H4 (cell line): ENCODE data around the gene NECAB3. TPM values are rescaled to one million over a fixed set of nuclear protein-coding genes. Genes with fewer than 3 reads are reported as not detected.

Experiments
- DNase-seq: peaks from one replicate; pipeline ENCODE4 v3.0.0-alpha.2; 2015; ENCODE audit warnings: low spot score
- total RNA-seq: library from RNA; depleted of rRNA; stranded (reverse); fragments of >200 nt; shearing (Covaris generic); gene quantifications from 2 replicates; pipeline ENCODE4 v1.2.3, GENCODE V29; 2014

NECAB3 gene
- total RNA-seq, 1 experiment from 2014 or later = 15.8 TPM

DNA sequence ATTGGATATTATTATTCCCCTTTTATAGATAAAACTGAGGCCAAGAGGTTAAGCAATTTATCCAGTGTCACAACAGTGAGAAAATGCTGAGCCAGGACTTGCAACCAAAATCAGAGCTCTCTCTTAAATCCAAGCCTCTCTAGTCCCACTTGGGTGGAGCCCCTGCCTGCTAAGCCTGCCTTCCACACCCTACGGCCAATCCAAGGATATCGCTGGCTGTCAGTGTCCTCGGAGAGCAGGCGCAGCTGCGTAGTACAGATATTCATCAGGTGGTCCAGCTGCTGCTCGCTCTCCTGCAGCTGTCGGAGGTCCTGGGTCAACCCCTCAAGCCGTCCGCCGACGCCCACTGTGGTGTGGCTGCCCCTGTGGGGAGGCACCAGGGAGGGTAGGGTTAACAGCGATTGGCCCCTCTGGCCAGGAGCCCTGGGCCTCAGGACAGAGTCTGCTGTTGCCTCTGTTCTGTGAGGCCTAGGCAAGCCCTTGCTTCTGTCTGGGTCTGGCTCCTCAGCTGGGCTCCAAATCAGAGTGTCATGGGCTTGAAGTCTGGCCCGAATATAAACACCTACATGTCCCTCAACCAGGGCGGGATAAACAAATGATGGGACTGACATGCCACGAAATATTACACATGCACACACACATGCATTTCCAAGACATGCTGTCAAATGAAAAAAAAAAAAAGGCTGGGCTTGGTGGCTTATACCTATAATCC, 3.9 kb upstream of the NECAB3 start:
- DNase-seq = no peak

- DNase-seq = no peak
Observed at GRCh38 chr20:33676652-33677645, 2.7 kb upstream of the NECAB3 start.

- no peak for DNase-seq
Observed at GRCh38 chr20:33676121-33676520, 1.9 kb upstream of the NECAB3 start.

DNA sequence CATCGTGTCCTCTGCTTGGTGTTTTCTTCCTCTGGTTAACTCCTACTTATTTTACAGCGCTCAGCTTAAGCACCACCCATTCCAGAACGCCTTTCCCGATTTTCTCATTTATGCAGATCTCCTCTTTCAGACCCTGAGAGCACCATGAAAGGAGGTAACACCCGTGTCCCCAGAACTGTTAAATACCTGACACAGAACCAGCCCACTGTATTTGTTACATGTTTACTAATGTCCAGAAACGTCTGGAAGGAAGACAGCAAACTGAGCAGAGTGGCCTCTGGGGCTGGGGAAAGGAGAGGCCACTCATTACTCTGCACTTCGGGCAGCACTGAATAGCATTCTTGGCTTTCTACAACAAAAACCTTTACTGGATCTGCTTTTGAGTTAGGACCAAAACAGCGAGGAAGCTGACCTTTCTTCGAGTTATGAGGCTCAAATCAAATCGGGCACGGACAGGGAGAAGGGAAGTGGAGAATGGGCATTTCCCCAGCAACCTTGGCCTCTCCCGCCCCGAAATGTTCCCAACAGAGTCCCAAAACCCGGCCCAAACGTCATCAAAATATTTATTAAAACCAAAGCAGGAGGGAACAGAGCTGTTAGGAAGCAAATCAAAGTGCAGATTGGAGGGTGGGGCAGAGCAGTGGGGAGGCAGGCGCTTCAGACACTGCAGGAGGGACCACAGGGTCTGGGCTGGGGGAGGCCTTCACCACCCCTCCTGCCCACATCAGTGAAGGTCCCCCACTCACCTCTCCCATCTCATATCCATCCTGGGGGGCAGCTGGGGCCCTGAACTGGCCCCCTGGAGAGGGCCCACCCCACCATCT, 1.1 kb upstream of the NECAB3 start:
- no peak for DNase-seq

DNA sequence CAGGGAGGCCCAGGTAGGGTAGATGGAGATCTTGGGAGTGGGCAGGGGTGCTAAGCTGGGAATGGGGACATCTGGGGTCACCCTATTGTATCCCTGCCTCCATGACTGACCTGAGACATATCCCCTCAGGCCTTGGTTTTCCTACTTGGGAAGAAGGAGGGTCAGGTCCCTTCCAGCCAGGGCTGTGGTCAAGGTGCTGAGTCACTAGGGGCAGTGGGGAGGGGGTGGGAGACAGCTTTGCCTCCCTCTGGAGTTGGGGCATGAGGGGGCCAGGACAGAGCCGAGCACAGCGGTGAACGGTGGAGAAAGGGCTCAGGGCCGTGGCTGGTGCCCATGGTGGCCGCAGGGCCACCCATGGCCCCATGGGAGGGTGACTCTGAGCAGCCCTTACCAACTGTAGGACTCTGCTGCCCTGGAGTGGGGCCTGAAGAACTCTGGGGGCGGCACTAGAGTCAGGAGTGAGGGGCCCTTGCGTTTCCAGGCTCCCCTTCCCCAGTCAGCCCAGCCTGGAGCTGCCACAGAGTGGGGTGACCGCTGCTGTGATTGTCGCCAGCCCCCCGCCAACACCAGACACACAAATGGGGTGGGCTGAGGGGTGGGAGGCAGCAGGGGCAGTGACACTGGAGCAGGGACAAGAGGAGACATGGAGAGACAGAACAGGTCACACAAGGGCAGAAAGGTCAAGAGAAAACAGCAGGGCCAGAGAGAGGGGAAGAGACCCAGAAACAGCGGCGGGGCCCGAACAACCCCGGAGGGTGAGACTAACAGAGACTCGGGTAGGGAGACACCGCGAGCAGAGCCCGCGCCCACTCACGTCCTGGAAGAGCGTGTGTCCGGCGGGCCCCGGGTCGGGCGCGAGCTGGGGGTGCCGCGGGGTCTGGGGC, 576 bp downstream of the NECAB3 start:
- DNase-seq = no peak

DNA sequence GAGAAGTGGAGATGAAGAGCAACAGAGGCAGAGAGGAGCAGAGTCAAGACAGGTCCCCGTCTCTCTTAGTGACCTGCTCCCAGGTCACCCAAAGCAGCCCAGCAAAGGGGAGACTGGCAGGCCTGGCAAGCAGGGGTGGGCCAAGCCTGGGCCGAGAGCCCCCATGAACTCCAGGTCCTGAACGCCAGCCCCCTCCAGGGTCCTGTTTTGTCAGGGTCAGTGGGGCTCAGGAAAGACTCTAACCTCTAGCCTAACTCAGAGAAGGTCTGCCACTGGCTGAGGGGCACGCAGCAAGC, 1.2 kb downstream of the NECAB3 start:
- no peak for DNase-seq

- DNase-seq = no peak
Observed at GRCh38 chr20:33672426-33673113, 1.7 kb downstream of the NECAB3 start.

GRCh38 chr20:33671573-33672288, 2.5 kb downstream of the NECAB3 start:
- DNase-seq = no peak

GRCh38 chr20:33670715-33671499, 3.3 kb downstream of the NECAB3 start:
- no peak for DNase-seq

- no peak for DNase-seq
Observed at GRCh38 chr20:33669873-33670640, 4.2 kb downstream of the NECAB3 start.

GRCh38 chr20:33669224-33669623, 5.0 kb downstream of the NECAB3 start:
- DNase-seq = no peak

DNA sequence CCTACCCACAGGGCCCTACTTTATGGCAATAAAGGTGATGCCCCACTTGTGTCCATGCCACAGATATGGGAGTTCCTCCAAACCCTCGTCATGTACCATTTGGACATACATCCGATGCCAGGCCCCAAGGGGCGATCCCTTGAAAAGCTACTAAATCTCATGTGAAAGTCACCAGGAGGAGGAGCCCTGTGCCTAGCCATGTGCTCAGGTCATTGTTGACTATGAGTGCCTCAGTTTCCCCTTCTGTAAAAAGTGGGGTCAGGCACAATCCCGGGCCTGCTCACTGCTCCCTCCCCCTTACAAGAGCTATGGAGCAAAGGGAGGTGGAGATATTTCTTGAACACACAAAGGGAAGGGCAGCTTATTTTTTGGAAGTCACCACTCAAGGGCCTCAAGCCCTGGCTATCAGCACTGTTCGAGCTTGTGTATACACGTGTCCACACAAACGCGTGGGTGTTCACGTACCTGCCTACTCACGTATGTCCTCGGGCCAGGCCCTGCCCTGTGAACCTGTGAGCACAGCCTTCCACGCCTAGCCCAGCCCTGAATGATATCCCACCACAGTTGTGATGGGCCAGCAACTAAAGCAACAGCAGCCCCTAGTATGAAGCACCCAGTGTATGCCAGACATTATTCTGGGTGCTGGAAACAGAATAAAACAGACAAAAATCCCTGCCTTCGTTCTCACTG, 5.6 kb downstream of the NECAB3 start:
- no peak for DNase-seq

DNA sequence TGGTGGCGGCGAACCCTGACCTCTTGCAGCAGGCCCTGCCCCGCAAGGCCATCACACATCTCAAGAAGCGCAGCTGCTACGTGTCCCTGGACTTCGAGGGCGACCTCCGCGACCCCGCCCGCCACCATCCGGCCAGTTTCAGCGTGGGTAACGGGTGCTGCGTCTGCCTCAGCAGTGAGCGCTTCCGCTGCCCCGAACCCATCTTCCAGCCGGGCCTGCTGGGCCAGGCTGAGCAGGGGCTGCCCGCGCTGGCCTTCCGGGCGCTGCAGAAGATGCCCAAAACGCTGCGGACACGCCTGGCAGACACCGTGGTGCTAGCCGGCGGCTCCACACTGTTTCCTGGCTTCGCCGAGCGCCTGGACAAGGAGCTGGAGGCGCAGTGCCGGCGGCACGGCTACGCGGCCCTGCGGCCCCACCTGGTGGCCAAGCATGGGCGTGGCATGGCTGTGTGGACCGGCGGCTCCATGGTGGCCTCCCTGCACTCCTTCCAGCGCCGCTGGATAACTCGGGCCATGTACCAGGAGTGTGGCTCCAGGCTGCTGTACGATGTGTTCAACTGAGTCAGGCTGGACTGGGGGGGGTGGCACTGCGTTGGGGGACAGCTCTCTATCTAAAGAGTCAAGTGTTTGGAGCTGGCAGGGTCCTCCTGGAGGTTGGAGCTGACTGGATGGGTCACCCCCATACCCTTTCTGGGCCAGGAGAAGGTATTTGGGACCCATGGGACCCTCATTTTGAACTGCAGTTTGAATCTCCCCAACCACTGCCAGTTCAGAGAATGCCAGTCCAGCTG, 6.4 kb downstream of the NECAB3 start:
- no peak for DNase-seq

- DNase-seq = no peak
Observed at GRCh38 chr20:33667245-33667675, 7.0 kb downstream of the NECAB3 start.

- DNase-seq = no peak
Observed at GRCh38 chr20:33666293-33667244, 7.7 kb downstream of the NECAB3 start, which contains the start of gene ACTL10. Gene ACTL10 (plus strand): TSS chr20:33666943. CDS start chr20:33667498, 555 bp downstream.

- no peak for DNase-seq
Observed at GRCh38 chr20:33664762-33665144, 9.5 kb downstream of the NECAB3 start.
